ENCODE results near the gene CREB5. TPM values are rescaled to one million over a fixed set of nuclear protein-coding genes. Genes with fewer than 3 reads are reported as not detected.

CREB5 gene
- total and polyA plus RNA-seq, 2 donors from 2014 or later: 3.4 to 27.2 TPM

DNA sequence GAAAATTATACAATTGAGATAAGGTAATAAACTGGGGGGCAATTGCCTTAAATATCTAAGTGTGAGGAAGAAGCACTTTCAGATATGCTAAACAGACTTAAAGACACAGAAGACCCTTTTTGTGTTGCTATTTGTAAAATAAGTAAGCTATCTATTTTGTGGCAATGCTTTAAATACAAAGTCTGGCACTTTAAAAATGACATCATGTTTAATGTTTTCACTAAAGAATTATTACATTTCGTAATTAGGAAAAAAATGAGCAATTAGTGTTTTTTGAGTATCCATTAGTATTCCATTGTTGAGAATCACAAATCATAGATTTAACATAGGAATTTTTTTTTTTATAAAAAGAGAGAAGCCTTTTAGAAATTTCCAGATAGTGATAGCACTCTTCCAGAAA is 2.1 kb downstream of the CREB5 start:
- Histone ChIP-seq H3K4me3 (ENCODE audit: low read length in 3 of 3) (no peak overlapping the region), H3K9ac (ENCODE audit: low read length in 3 of 3) (no peak overlapping the region), H3K36me3 (ENCODE audit: control insufficient read depth in 2 of 3, insufficient read depth in 3 of 3, low read length in 3 of 3) (no peaks in the 10 kb centered on the region), H3K4me1 (ENCODE audit: control insufficient read depth in 2 of 3, insufficient read depth in 2 of 3, low read depth in 1 of 3, low read length in 3 of 3) (peaks cover 0 to 3% (median 2%) of the 10 kb centered on the region in 3 donors), H3K9me3 (ENCODE audit: control insufficient read depth in 2 of 3, insufficient read depth in 1 of 3, low read length in 3 of 3) (no peaks in the 10 kb centered on the region), H3K27me3 (ENCODE audit: control insufficient read depth, insufficient read depth, low read length) (peaks cover 10% of the 10 kb centered on the region), H3K27ac (ENCODE audit: low read depth in 2 of 2, low read length in 2 of 2) (no peak overlapping the region)
- no peak for DNase-seq
- TF ChIP-seq CTCF (IDR thresholded peaks at IDR 0.05; ENCODE audit: borderline replicate concordance, extremely low read depth, insufficient read depth): no peak
- intact Hi-C loops (cut with DNase I): no loop called here
- no peak for FAIRE-seq

GRCh38 chr7:28417321-28417940 is 5.1 kb downstream of the CREB5 start:
- intact Hi-C loops (cut with DNase I): no loop called here
- Histone ChIP-seq H3K27ac (ENCODE audit: low read depth in 2 of 2, low read length in 2 of 2) (no peak overlapping the region), H3K9me3 (ENCODE audit: control insufficient read depth in 2 of 3, insufficient read depth in 1 of 3, low read length in 3 of 3) (no peaks in the 10 kb centered on the region)

DNA sequence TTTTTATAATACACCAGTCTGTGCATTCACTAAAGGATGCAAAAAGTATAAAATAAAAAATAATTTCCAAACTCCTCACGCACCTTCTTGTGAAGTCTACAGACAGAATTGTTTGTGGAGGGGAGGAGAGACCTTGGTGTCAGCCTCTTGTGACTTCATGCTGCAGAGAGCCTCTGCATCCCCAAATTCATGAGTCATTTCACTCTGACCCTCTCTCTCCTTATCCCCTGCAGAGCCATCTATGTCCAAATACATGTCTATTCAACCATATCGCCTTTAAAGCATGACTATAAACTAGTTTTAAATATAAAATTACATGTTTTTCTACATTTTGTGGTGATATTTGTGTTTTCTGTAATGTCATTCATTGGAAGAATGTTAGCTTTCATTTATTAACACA is 6.0 kb downstream of the CREB5 start:
- intact Hi-C loops (cut with DNase I): no loop called here
- Histone ChIP-seq H3K9me3 (ENCODE audit: control insufficient read depth in 2 of 3, insufficient read depth in 1 of 3, low read length in 3 of 3) (no peaks in the 10 kb centered on the region), H3K36me3 (ENCODE audit: control insufficient read depth in 2 of 3, insufficient read depth in 3 of 3, low read length in 3 of 3) (no peaks in the 10 kb centered on the region), H3K27ac (ENCODE audit: low read depth in 2 of 2, low read length in 2 of 2) (no peak overlapping the region), H3K4me1 (ENCODE audit: control insufficient read depth in 2 of 3, insufficient read depth in 2 of 3, low read depth in 1 of 3, low read length in 3 of 3) (no peaks in the 10 kb centered on the region), H3K4me3 (ENCODE audit: low read length in 3 of 3) (no peak overlapping the region), H3K9ac (ENCODE audit: low read length in 3 of 3) (no peak overlapping the region), H3K27me3 (ENCODE audit: control insufficient read depth, insufficient read depth, low read length) (no peaks in the 10 kb centered on the region)
- no peak for TF ChIP-seq CTCF (IDR thresholded peaks at IDR 0.05; ENCODE audit: borderline replicate concordance, extremely low read depth, insufficient read depth)
- DNase-seq: no peak
- FAIRE-seq: no peak

More at GRCh38 chr7:28417321-28417940, 5.1 kb downstream of the CREB5 start:
- H3K4me3 ChIP-seq (ENCODE audit: low read length in 3 of 3): no peak overlapping the region
- peaks cover under 1% of the 10 kb centered on the region for H3K27me3 ChIP-seq (ENCODE audit: control insufficient read depth, insufficient read depth, low read length)
- H3K36me3 ChIP-seq (ENCODE audit: control insufficient read depth in 2 of 3, insufficient read depth in 3 of 3, low read length in 3 of 3): no peaks in the 10 kb centered on the region
- no peak overlapping the region for H3K9ac ChIP-seq (ENCODE audit: low read length in 3 of 3)
- FAIRE-seq: no peak
- DNase-seq: no peak
- no peak for TF ChIP-seq CTCF (IDR thresholded peaks at IDR 0.05; ENCODE audit: borderline replicate concordance, extremely low read depth, insufficient read depth)
- H3K4me1 ChIP-seq (ENCODE audit: control insufficient read depth in 2 of 3, insufficient read depth in 2 of 3, low read depth in 1 of 3, low read length in 3 of 3): no peaks in the 10 kb centered on the region

GRCh38 chr7:28418966-28419365 is 6.6 kb downstream of the CREB5 start:
- H3K9ac ChIP-seq (ENCODE audit: low read length in 3 of 3): no peak overlapping the region
- no peaks in the 10 kb centered on the region for H3K36me3 ChIP-seq (ENCODE audit: control insufficient read depth in 2 of 3, insufficient read depth in 3 of 3, low read length in 3 of 3)
- H3K27me3 ChIP-seq (ENCODE audit: control insufficient read depth, insufficient read depth, low read length): no peaks in the 10 kb centered on the region
- TF ChIP-seq CTCF (IDR thresholded peaks at IDR 0.05; ENCODE audit: borderline replicate concordance, extremely low read depth, insufficient read depth): no peak
- no peak overlapping the region for H3K27ac ChIP-seq (ENCODE audit: low read depth in 2 of 2, low read length in 2 of 2)
- no peak overlapping the region for H3K4me3 ChIP-seq (ENCODE audit: low read length in 3 of 3)
- intact Hi-C loops (cut with DNase I): no loop called here
- no peaks in the 10 kb centered on the region for H3K9me3 ChIP-seq (ENCODE audit: control insufficient read depth in 2 of 3, insufficient read depth in 1 of 3, low read length in 3 of 3)
- FAIRE-seq (no peak), DNase-seq (no peak)
- H3K4me1 ChIP-seq (ENCODE audit: control insufficient read depth in 2 of 3, insufficient read depth in 2 of 3, low read depth in 1 of 3, low read length in 3 of 3): no peaks in the 10 kb centered on the region
